ENCODE results near the gene ANAPC15.

GRCh38 chr11:72144807-72145565 lies 32.5 kb upstream of the ANAPC15 start:
- TF ChIP-seq CTCF (IDR thresholded peaks at IDR 0.05 in 8 of 11, conservative IDR thresholded peaks at IDR 0.05 in 3 of 11) (no peak), POLR2A (IDR thresholded peaks at IDR 0.05) (no peak)
